Right ventricle myocardium superior (tissue), 1 donor: Measurements from ENCODE around the gene KCNT1. TPM values are rescaled to one million over a fixed set of nuclear protein-coding genes. Genes with fewer than 3 reads are reported as not detected.

Experiments used
- ATAC-seq: fragments of 200-7000 bp; cut with Tn5 transposase; one replicate; pipeline ENCODE4 v1.9.1; 2020; ENCODE audit warnings: mild to moderate bottlenecking; ENCODE audit not compliant: poor library complexity
- DNase-seq: peaks from one replicate; pipeline ENCODE4 v3.0.0-alpha.2; 2020
- intact Hi-C: fragments of 100-400 bp; cut with DNase I; formaldehyde crosslinking; loops from one replicate; pipeline ENCODE4 v1.11.2; 2022
- total RNA-seq: library from RNA; stranded (reverse); fragmentation: NEBNext Ultra II Directional; extraction: Animal tissue kit (Norgen Biotek cat#: 25700); gene quantifications from one replicate; pipeline ENCODE4 v1.2.1, GENCODE V29; 2021
- donor health status: DM: no; HTN: yes; CAD: no; lungs with severe emphysema.

KCNT1 gene
- total RNA-seq, 1 donor from 2014 or later, result 3.9 TPM

- ATAC-seq, result no peak
- intact Hi-C loops, result no loop called here
- no peak for DNase-seq
Measured at GRCh38 chr9:135714242-135715055, 12.5 kb downstream of the KCNT1 start.

GRCh38 chr9:135715056-135715595 is 13.1 kb downstream of the KCNT1 start:
- ATAC-seq, result no peak
- intact Hi-C loops, result no loop called here
- no peak for DNase-seq

DNA sequence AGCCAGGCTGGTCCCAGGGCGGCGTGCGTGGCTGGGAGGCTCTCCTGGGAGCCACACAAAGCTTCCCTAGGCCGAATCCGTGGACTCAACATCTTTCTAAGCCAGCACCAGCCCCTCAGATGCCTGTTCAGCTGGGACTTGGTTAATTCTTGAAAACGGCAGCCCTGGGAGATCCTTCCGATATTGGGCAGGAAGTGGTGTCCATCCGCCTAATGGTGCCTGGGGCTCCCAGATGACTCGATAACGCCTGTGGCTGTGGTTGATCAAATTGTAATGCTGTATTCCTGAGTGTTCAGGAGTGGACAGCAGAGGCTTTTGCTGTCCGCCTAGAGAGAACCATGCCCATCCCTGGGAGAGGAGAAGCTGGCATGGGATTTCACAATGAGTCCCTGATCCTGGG is 14.1 kb downstream of the KCNT1 start:
- intact Hi-C loops, result no loop called here
- no peak for ATAC-seq
- no peak for DNase-seq

DNA sequence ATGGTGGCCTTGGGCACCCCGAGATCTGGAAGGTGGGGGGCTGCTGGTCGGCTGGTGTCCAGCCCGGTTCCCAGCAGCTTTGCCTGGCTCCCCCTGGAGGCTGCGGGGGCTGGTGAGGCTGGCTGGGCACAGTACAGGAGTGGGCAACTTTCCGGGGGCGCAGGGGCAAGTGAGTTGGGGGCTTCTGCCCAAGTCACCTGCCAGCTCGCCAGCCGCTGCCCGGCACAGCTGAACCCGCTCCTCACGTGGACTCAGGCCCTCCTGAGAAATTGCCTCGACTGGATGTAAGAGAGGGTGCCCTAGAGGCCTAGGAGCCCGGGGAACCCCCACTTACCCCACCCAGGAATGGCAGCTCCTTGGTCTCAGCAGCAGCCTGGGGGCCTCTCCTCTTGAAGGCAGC is 15.4 kb downstream of the KCNT1 start:
- DNase-seq (no peak), ATAC-seq (no peak)
- intact Hi-C loops, result no loop called here

- DNase-seq, result no peak
- no peak for ATAC-seq
- intact Hi-C loops, result no loop called here
Measured at GRCh38 chr9:135718616-135719015, 16.6 kb downstream of the KCNT1 start.

DNA sequence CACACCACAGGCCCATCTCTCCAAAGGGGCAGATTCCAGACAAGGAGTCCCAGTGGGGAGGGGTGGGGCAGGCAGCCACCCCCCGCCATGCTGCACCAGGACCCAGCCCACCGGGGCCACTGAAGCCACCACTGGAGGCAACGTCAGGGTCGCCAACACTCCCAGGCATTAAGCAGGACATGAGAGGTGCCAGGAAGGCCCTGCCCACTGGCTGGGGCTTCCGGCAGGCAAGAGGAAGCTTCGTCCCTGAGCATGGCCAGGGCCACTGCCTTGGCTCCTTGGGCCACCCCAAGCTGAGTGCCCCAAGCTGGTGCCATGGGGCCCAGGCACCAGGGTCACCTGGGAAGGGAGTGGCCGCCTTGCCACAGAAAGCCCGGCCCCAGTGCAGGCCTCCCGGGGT is 17.5 kb downstream of the KCNT1 start:
- DNase-seq (no peak), ATAC-seq (no peak)
- intact Hi-C loops, result no loop called here

DNA sequence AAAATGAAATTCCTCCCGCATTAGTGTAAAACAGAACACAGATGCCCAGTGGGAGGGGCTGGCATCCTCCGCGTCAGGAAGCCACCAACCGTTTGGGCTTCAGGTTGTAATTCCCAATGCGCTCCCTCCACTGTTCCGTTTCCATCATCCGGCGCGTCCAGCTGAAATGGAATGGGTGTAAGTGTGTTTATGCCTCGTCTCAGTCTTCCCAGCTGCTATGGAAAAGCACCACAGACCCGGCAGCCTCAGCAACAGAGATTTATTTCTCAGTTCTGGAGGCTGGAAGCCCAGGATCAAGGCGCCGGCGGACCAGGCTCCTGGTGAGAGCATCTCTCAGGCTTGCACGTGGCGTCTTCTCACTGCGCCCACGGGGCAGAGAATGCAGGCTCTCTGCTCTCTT is 20.4 kb downstream of the KCNT1 start:
- ATAC-seq (no peak), DNase-seq (no peak)
- intact Hi-C loops, result no loop called here

GRCh38 chr9:135724186-135724787 is 22.3 kb downstream of the KCNT1 start:
- intact Hi-C loops, result no loop called here
- ATAC-seq (no peak), DNase-seq (no peak)

DNA sequence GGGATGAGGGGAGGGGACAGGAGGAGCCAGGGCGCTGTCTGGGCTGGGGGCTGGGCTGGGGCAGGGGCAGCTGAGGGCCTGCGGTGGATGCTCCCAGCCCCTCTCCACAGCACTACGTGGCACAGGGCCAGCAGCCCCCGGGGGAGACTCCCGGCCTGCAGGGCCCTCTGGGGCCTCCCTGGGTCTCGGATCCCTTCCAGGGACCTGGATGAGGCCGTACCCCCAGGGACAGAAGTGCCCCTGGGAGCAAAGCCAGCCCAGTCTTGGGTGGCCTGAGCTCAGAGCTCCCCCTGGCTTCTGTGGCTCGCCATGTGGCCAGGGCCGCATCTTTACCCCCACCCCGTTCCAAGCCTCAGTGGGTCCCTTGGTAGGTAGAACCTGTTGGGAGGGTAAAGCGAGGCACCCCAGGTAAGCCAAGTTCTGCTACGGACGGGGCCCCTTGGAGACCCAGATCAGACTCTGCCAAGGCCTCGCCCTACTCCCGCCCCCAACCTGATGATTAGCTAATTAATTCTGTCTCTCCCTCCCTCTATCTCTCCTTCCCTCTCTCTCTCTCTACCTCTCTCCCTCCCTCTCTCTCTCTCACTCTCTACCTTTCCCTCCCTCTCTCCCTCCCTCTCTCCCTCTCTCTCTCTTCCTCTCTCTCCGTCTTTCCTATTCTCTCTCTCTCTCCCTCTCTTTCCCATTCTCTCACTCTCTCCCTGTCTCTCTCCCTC is 24.3 kb downstream of the KCNT1 start:
- DNase-seq (no peak), ATAC-seq (no peak)
- intact Hi-C loops, result no loop called here

DNA sequence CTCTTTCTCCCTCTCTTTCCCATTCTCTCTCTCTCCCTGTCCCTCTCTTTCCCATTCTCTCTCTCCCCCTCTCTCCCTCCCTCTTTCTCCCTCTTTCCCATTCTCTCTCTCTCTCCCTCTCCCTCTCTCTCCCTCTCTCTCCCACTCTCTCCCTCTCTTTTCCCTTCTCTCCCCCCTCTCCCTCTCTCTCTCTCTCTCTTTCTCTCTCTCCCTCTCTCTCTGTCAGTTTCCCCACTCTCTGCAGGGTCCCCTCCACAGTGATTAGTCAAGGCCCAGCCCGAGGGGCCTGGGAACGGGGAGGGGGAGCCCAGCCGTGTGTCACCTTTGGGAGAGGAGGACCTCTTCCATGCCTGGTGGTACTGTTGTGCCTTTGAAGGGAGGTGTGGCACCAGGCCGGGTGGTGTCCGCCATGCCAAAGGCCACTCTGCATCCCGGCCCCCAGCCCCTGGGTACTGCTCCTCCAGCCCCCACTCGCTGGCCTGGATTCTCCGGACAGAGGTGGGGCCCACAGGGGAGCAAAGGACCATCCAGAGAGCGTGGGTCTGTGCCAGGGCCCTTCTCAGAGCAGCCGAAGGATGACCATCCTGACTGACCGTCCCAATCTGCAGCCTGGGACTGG is 25.4 kb downstream of the KCNT1 start:
- no peak for ATAC-seq
- intact Hi-C loops, result no loop called here
- DNase-seq, result no peak

- intact Hi-C loops, result no loop called here
- ATAC-seq (no peak), DNase-seq (no peak)
Measured at GRCh38 chr9:135728436-135729110, 26.6 kb downstream of the KCNT1 start.

- ATAC-seq (no peak), DNase-seq (no peak)
- intact Hi-C loops, result no loop called here
Measured at GRCh38 chr9:135729480-135729879, 27.5 kb downstream of the KCNT1 start.

DNA sequence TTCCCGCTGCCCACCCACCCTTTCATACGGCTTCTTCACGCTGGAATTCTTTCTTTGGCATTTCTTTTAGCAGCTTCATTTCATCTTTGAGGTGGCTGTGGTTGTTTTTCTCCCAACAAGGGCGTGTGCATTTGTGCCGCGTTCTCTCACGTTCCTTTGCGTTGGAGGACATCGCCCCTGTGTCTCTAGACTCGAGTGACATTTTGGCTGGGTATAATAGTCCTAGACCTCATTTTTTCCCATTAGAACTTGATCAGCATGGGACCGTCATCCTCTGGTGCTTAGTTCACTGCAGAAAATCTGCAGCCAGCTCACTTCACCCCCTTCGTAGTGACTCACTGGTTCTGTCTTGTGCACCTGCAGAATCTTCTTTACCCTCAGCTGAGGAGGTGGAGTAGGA is 29.5 kb downstream of the KCNT1 start:
- DNase-seq (no peak), ATAC-seq (no peak)
- intact Hi-C loops, result no loop called here

DNA sequence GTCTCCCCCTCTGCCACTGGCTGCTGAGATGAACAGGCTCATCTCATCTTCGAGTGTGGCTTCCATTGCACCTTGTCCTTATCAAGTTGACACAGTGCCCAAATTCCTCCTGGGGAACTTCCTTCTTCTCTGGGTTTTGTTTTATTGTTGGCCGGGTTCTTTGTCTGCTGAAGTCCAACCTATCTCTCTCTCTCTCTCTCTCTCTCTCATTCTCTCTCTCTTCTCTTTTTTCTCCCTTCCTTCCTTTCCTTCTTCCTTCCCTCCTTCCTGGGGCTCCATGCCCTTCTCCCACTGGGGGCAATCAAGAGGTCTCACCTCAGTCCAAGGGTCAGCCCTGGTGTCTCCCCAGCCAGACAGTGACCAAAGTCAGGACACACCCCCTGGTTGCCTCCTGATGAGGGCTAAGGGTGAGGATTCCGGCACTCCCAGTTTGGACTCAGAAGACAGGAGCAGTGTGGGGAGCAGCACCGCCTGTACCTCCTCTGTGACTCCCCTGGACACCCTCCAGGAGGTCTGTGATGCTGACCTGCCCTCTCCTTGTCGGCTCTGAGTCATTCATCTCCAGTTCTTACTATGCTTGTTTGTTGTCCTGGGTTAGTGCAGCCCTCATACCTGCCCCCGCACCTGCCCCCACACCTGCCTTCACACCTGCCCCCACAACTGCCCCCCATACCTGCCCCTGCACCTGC is 30.7 kb downstream of the KCNT1 start:
- ATAC-seq, result no peak
- DNase-seq, result no peak
- intact Hi-C loops, result no loop called here

DNA sequence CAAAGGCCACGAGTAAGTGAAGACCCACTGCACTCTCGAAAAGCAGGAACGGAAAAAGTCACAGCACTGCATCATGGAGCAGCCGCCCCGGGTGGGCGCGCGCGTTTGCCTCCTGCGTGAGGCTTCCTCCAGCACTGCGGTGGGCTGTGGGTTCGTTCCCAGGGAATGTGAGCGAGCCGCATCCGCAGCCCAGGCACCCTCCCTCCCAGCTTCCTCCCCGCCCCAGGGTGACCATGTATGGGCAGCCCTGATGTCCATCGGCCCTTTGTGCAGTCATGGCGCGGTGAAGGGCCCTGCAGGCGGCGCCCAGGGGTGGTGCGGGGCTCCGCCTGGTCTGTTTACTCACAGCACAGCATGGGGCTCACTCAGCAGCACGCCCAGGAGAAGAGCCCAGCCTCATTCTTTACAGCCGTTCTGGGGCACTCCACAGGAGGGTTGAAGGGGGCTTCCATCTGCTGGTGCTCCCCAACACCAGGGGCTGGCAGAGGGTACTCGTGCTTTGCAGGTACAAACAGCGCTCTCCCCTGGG is 32.7 kb downstream of the KCNT1 start:
- intact Hi-C loops, result no loop called here
- no peak for DNase-seq
- no peak for ATAC-seq

- no peak for DNase-seq
- no peak for ATAC-seq
- intact Hi-C loops, result no loop called here
Measured at GRCh38 chr9:135736272-135736978, 34.4 kb downstream of the KCNT1 start.
